ENCODE measurements around the gene PALD1. TPM values are rescaled to one million over a fixed set of nuclear protein-coding genes. Genes with fewer than 3 reads are reported as not detected.

Gene PALD1
- total RNA-seq, 3 donors from 2014 or later, result 0.90 to 2.6 (median 1.3) TPM

- DNase-seq, result no peak
- no peaks in the 10 kb centered on the region for H3K4me1 Mint-ChIP-seq (ENCODE audit: low read depth)
- H3K36me3 Mint-ChIP-seq (ENCODE audit: insufficient read depth), result no peaks in the 10 kb centered on the region
- no peak overlapping the region for H3K4me3 Mint-ChIP-seq
- no peaks in the 10 kb centered on the region for H3K9me3 Mint-ChIP-seq
- no peak for ATAC-seq
- no peaks in the 10 kb centered on the region for H3K27me3 Mint-ChIP-seq (ENCODE audit: low read depth)
These were observed 71.9 kb downstream of the PALD1 start for GRCh38 chr10:70550459-70550858.

- Mint-ChIP-seq H3K27me3 (ENCODE audit: low read depth) (no peaks in the 10 kb centered on the region), H3K4me3 (no peak overlapping the region), H3K4me1 (ENCODE audit: low read depth) (no peaks in the 10 kb centered on the region), H3K9me3 (no peaks in the 10 kb centered on the region), H3K36me3 (ENCODE audit: insufficient read depth) (no peaks in the 10 kb centered on the region)
- no peak for ATAC-seq
- DNase-seq, result no peak
These were observed 72.9 kb downstream of the PALD1 start for GRCh38 chr10:70551466-70551865.

GRCh38 chr10:70551971-70552422, 73.4 kb downstream of the PALD1 start:
- Mint-ChIP-seq H3K4me1 (ENCODE audit: low read depth) (no peaks in the 10 kb centered on the region), H3K36me3 (ENCODE audit: insufficient read depth) (no peaks in the 10 kb centered on the region), H3K9me3 (no peaks in the 10 kb centered on the region), H3K4me3 (no peak overlapping the region), H3K27me3 (ENCODE audit: low read depth) (no peaks in the 10 kb centered on the region)
- ATAC-seq (no peak), DNase-seq (no peak)

- no peaks in the 10 kb centered on the region for H3K27me3 Mint-ChIP-seq (ENCODE audit: low read depth)
- no peaks in the 10 kb centered on the region for H3K36me3 Mint-ChIP-seq (ENCODE audit: insufficient read depth)
- no peaks in the 10 kb centered on the region for H3K9me3 Mint-ChIP-seq
- no peak overlapping the region for H3K4me3 Mint-ChIP-seq
- H3K4me1 Mint-ChIP-seq (ENCODE audit: low read depth), result no peaks in the 10 kb centered on the region
- DNase-seq (no peak), ATAC-seq (no peak)
These were observed 74.0 kb downstream of the PALD1 start for GRCh38 chr10:70552586-70552985.

- Mint-ChIP-seq H3K9me3 (no peaks in the 10 kb centered on the region), H3K36me3 (ENCODE audit: insufficient read depth) (no peaks in the 10 kb centered on the region), H3K4me3 (no peak overlapping the region), H3K27me3 (ENCODE audit: low read depth) (no peaks in the 10 kb centered on the region), H3K4me1 (ENCODE audit: low read depth) (peaks cover 15% of the 10 kb centered on the region)
- DNase-seq, result no peak
- ATAC-seq, result no peak
These were observed 76.8 kb downstream of the PALD1 start for GRCh38 chr10:70555371-70555770.

GRCh38 chr10:70557086-70557845, 78.7 kb downstream of the PALD1 start:
- Mint-ChIP-seq H3K4me1 (ENCODE audit: low read depth) (peaks cover 15% of the 10 kb centered on the region), H3K9me3 (no peaks in the 10 kb centered on the region), H3K27me3 (ENCODE audit: low read depth) (no peaks in the 10 kb centered on the region), H3K36me3 (ENCODE audit: insufficient read depth) (no peaks in the 10 kb centered on the region), H3K4me3 (no peak overlapping the region)
- DNase-seq (no peak), ATAC-seq (no peak)

- no peak for ATAC-seq
- DNase-seq, result no peak
- no peak overlapping the region for H3K4me3 Mint-ChIP-seq
- H3K36me3 Mint-ChIP-seq (ENCODE audit: insufficient read depth), result no peaks in the 10 kb centered on the region
- no peaks in the 10 kb centered on the region for H3K27me3 Mint-ChIP-seq (ENCODE audit: low read depth)
- no peaks in the 10 kb centered on the region for H3K9me3 Mint-ChIP-seq
- H3K4me1 Mint-ChIP-seq (ENCODE audit: low read depth), result peaks cover 15% of the 10 kb centered on the region
These were observed 79.3 kb downstream of the PALD1 start for GRCh38 chr10:70557876-70558275.

GRCh38 chr10:70558295-70558694, 79.7 kb downstream of the PALD1 start:
- DNase-seq, result no peak
- H3K27me3 Mint-ChIP-seq (ENCODE audit: low read depth), result no peaks in the 10 kb centered on the region
- H3K9me3 Mint-ChIP-seq, result no peaks in the 10 kb centered on the region
- no peak for ATAC-seq
- H3K4me3 Mint-ChIP-seq, result no peak overlapping the region
- H3K4me1 Mint-ChIP-seq (ENCODE audit: low read depth), result peaks cover 15% of the 10 kb centered on the region
- no peaks in the 10 kb centered on the region for H3K36me3 Mint-ChIP-seq (ENCODE audit: insufficient read depth)

- Mint-ChIP-seq H3K27me3 (ENCODE audit: low read depth) (no peaks in the 10 kb centered on the region), H3K36me3 (ENCODE audit: insufficient read depth) (no peaks in the 10 kb centered on the region), H3K9me3 (no peaks in the 10 kb centered on the region), H3K4me1 (ENCODE audit: low read depth) (peaks cover 17% of the 10 kb centered on the region), H3K4me3 (peak overlapping the region; percentile 79)
- DNase-seq (peak; percentile 61), ATAC-seq (peak; percentile 88 to 94)
These were observed 80.6 kb downstream of the PALD1 start for GRCh38 chr10:70558871-70559810.

- ATAC-seq, result no peak
- H3K36me3 Mint-ChIP-seq (ENCODE audit: insufficient read depth), result no peaks in the 10 kb centered on the region
- DNase-seq, result no peak
- H3K4me3 Mint-ChIP-seq, result peak overlapping the region; percentile 79
- H3K9me3 Mint-ChIP-seq, result no peaks in the 10 kb centered on the region
- H3K4me1 Mint-ChIP-seq (ENCODE audit: low read depth), result peaks cover 17% of the 10 kb centered on the region
- no peaks in the 10 kb centered on the region for H3K27me3 Mint-ChIP-seq (ENCODE audit: low read depth)
These were observed 81.3 kb downstream of the PALD1 start for GRCh38 chr10:70559861-70560260.

GRCh38 chr10:70560511-70560941, 82.0 kb downstream of the PALD1 start:
- no peak overlapping the region for H3K4me3 Mint-ChIP-seq
- no peak for ATAC-seq

GRCh38 chr10:70561070-70561469, 82.5 kb downstream of the PALD1 start:
- ATAC-seq, result no peak
- H3K4me1 Mint-ChIP-seq (ENCODE audit: low read depth), result peaks cover 17% of the 10 kb centered on the region
- H3K4me3 Mint-ChIP-seq, result no peak overlapping the region
- H3K9me3 Mint-ChIP-seq, result no peaks in the 10 kb centered on the region
- H3K27me3 Mint-ChIP-seq (ENCODE audit: low read depth), result no peaks in the 10 kb centered on the region
- DNase-seq, result no peak
- H3K36me3 Mint-ChIP-seq (ENCODE audit: insufficient read depth), result no peaks in the 10 kb centered on the region

More at GRCh38 chr10:70560511-70560941, 82.0 kb downstream of the PALD1 start:
- H3K4me1 Mint-ChIP-seq (ENCODE audit: low read depth), result peaks cover 17% of the 10 kb centered on the region
- no peaks in the 10 kb centered on the region for H3K36me3 Mint-ChIP-seq (ENCODE audit: insufficient read depth)
- no peaks in the 10 kb centered on the region for H3K9me3 Mint-ChIP-seq
- no peak for DNase-seq
- H3K27me3 Mint-ChIP-seq (ENCODE audit: low read depth), result no peaks in the 10 kb centered on the region

- Mint-ChIP-seq H3K36me3 (ENCODE audit: insufficient read depth) (no peaks in the 10 kb centered on the region), H3K9me3 (no peaks in the 10 kb centered on the region), H3K4me3 (no peak overlapping the region), H3K4me1 (ENCODE audit: low read depth) (peaks cover 17% of the 10 kb centered on the region), H3K27me3 (ENCODE audit: low read depth) (no peaks in the 10 kb centered on the region)
- DNase-seq, result no peak
- no peak for ATAC-seq
These were observed 83.0 kb downstream of the PALD1 start for GRCh38 chr10:70561558-70561957.

GRCh38 chr10:70562036-70562755, 83.6 kb downstream of the PALD1 start:
- Mint-ChIP-seq H3K4me1 (ENCODE audit: low read depth) (peaks cover 17% of the 10 kb centered on the region), H3K4me3 (no peak overlapping the region), H3K27me3 (ENCODE audit: low read depth) (no peaks in the 10 kb centered on the region), H3K36me3 (ENCODE audit: insufficient read depth) (no peaks in the 10 kb centered on the region), H3K9me3 (no peaks in the 10 kb centered on the region)
- no peak for ATAC-seq
- no peak for DNase-seq
